PC-3 (cell line): ENCODE data around the gene ZNF487. TPM values are rescaled to one million over a fixed set of nuclear protein-coding genes. Genes with fewer than 3 reads are reported as not detected.

Source experiments
- ATAC-seq: fragments of 200-7000 bp; cut with Tn5 transposase; 2 replicates; pipeline ENCODE4 v1.9.1; 2020; ENCODE audit warnings: mild to moderate bottlenecking, moderate library complexity
- BruUV-seq: library from RNA; stranded (reverse); fragments of 400-500 nt; replicated peaks from 2 replicates; lab custom pipeline; 2021; lab: Mats Ljungman, UMichigan
- CTCF ChIA-PET: fragments of 300-600 bp; sonication (Branson Sonifier 250); formaldehyde crosslinking; loops from one replicate; lab custom pipeline; 2022; ENCODE audit warnings: antibody characterized with exemption; lab: Charles Lee
- POLR2A ChIA-PET: fragments of 300-600 bp; sonication (Branson Sonifier 250); formaldehyde crosslinking; loops from one replicate; lab custom pipeline; 2022; ENCODE audit warnings: antibody characterized with exemption; ENCODE audit not compliant: unreplicated experiment; lab: Charles Lee
- DNase-seq: peaks from one replicate; pipeline ENCODE4 v3.0.0-alpha.2; 2015
- H2AFZ ChIP-seq: fragments of 300-600 bp; sonication (generic); 2 replicates; pipeline ENCODE4 v1.6.0; 2016; ENCODE audit warnings: antibody characterized with exemption, low read length
- H3F3A ChIP-seq: fragments of 300-600 bp; sonication (generic); one replicate; pipeline ENCODE4 v1.6.0; 2017; ENCODE audit warnings: antibody characterized with exemption, low read length, control low read depth, mild to moderate bottlenecking; ENCODE audit not compliant: unreplicated experiment
- H3K27ac ChIP-seq: fragments of 300-600 bp; sonication (generic); 2 replicates; pipeline ENCODE4 v1.5.1; 2016; ENCODE audit warnings: mild to moderate bottlenecking, low read length
- H3K27me3 ChIP-seq: fragments of 300-600 bp; sonication (generic); 2 replicates; pipeline ENCODE4 v1.6.1; 2016; ENCODE audit warnings: low read length, mixed read lengths
- H3K36me3 ChIP-seq: fragments of 300-600 bp; sonication (generic); 2 replicates; pipeline ENCODE4 v1.6.1; 2016; ENCODE audit warnings: low read depth, mixed run types, low read length, mixed read lengths
- H3K4me1 ChIP-seq: fragments of 300-600 bp; sonication (generic); 2 replicates; pipeline ENCODE4 v1.5.1; 2016; ENCODE audit warnings: low read length; ENCODE audit not compliant: insufficient read depth
- H3K4me2 ChIP-seq: fragments of 300-600 bp; sonication (generic); 2 replicates; pipeline ENCODE4 v1.6.0; 2016; ENCODE audit warnings: low read length
- H3K4me3 ChIP-seq: fragments of 300-600 bp; sonication (generic); 2 replicates; pipeline ENCODE4 v1.5.1; 2016; ENCODE audit warnings: mild to moderate bottlenecking, low read length, mixed read lengths
- H3K79me2 ChIP-seq: fragments of 300-600 bp; sonication (generic); 2 replicates; pipeline ENCODE4 v1.6.1; 2017; ENCODE audit warnings: low read length, mixed read lengths
- H3K9ac ChIP-seq: fragments of 300-600 bp; sonication (generic); 2 replicates; pipeline ENCODE4 v1.6.0; 2016; ENCODE audit warnings: mild to moderate bottlenecking, low read length
- H3K9me2 ChIP-seq: fragments of 300-600 bp; sonication (generic); replicated peaks from 2 replicates; pipeline ENCODE4 v1.6.1; 2016; ENCODE audit warnings: mixed run types, low read length, mixed read lengths
- H3K9me3 ChIP-seq: fragments of 300-600 bp; sonication (generic); 2 replicates; pipeline ENCODE4 v1.6.1; 2016; ENCODE audit warnings: low read length, mixed read lengths
- H4K20me1 ChIP-seq: fragments of 300-600 bp; sonication (generic); 2 replicates; pipeline ENCODE4 v1.6.1; 2016; ENCODE audit warnings: low read length, mixed read lengths
- EZH2 ChIP-seq: fragments of 300-600 bp; sonication (generic); IDR thresholded peaks from one replicate; pipeline ENCODE4 v1.6.1; 2017; ENCODE audit warnings: antibody characterized with exemption, mild to moderate bottlenecking, low read length; ENCODE audit not compliant: unreplicated experiment
- EZH2phosphoT487 ChIP-seq: fragments of 300-600 bp; sonication (generic); IDR thresholded peaks from 2 replicates; pipeline ENCODE4 v1.6.1; 2018; ENCODE audit warnings: mild to moderate bottlenecking, antibody characterized with exemption, low read length, borderline replicate concordance
- intact Hi-C: fragments of 100-400 bp; cut with micrococcal nuclease; formaldehyde crosslinking; loops from 2 replicates; pipeline ENCODE4 v1.9.0; 2023
- total RNA-seq: library from RNA; depleted of rRNA; stranded (reverse); fragments of >200 nt; gene quantifications from 2 replicates; pipeline ENCODE4 v1.2.3, GENCODE V29; 2014
- TF ChIP-seq, protein P1 (sequence below): fragments of 300-600 bp; sonication (generic); conservative IDR thresholded peaks from 2 replicates; pipeline ENCODE4 v1.5.1; 2017; ENCODE audit warnings: antibody characterized with exemption, low read depth, mild to moderate bottlenecking, low read length

ZNF487 gene
- total RNA-seq, 1 experiment from 2014 or later, result 9.4 TPM

DNA sequence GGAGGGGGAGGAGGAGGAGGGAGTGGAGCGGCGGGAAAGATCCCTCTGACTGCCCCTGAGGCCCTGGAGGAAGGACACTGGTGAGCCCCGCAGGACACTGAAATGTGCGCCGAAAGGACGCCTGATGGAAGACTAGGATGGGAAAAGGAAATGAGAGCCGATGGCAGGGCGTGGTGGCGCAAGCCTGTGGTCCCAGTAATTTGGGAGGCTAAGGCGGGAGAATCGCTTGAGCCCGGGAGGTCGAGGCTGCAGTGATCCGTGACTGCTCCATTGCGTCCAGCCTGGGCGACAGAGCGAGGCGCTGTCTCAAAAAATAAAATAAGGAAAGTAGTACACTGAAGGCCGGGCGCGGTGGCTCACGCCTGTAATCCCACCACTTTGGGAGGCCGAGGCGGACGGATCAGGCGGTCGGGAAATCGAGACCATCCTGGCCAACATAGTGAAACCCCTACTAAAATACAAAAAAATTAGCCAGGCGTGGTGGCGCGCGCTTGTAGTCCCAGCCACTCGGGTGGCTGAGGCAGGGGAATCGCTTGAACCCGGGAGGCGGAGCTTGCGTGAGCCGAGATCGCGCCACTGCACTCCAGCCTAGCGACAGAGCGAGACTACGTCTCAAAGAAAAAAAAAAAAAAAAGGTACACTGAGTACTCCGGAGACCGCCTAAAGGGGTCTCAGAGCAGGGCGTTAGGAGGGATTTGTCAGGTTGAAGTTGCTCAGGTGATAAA lies 27.4 kb upstream of the ZNF487 start:
- Histone ChIP-seq H3F3A (no peaks in the 10 kb centered on the region), H4K20me1 (peaks cover 24% of the 10 kb centered on the region), H3K9ac (peak overlapping the region; percentile 100), H3K27me3 (no peaks in the 10 kb centered on the region), H3K27ac (peak overlapping the region; percentile 91), H3K79me2 (peaks cover 57% of the 10 kb centered on the region), H3K4me3 (peak overlapping the region; percentile 98), H3K4me2 (peak overlapping the region; percentile 99), H3K9me2 (no peaks in the 10 kb centered on the region), H3K9me3 (no peaks in the 10 kb centered on the region), H3K36me3 (no peaks in the 10 kb centered on the region), H3K4me1 (peaks cover 19% of the 10 kb centered on the region), H2AFZ (peak overlapping the region; percentile 77)
- DNase-seq (peak; percentile 39), ATAC-seq (peak; percentile 2; the same call in 1 of the 2 replicates)
- TF ChIP-seq EZH2 (no peak), EZH2phosphoT487 (no peak)
- TF ChIP-seq, protein P1, sequence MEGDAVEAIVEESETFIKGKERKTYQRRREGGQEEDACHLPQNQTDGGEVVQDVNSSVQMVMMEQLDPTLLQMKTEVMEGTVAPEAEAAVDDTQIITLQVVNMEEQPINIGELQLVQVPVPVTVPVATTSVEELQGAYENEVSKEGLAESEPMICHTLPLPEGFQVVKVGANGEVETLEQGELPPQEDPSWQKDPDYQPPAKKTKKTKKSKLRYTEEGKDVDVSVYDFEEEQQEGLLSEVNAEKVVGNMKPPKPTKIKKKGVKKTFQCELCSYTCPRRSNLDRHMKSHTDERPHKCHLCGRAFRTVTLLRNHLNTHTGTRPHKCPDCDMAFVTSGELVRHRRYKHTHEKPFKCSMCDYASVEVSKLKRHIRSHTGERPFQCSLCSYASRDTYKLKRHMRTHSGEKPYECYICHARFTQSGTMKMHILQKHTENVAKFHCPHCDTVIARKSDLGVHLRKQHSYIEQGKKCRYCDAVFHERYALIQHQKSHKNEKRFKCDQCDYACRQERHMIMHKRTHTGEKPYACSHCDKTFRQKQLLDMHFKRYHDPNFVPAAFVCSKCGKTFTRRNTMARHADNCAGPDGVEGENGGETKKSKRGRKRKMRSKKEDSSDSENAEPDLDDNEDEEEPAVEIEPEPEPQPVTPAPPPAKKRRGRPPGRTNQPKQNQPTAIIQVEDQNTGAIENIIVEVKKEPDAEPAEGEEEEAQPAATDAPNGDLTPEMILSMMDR, result no peak; the same call in 1 of the 2 replicates
- ChIA-PET POLR2A (interaction anchor here (0.6 kb wide), 1 partner anchor 10 kb away, joined by 8 read pairs; no protein-coding TSS in a partner anchor), CTCF (interaction anchor here (0.6 kb wide), 1 partner anchor 13 kb away, joined by 6 read pairs; no protein-coding TSS in a partner anchor)
- intact Hi-C loops, result loop anchor here (1.0 kb wide), 2 partner anchors 11 to 27 kb away; no protein-coding TSS in a partner anchor
- BruUV-seq, result TSS peak; percentile 77

DNA sequence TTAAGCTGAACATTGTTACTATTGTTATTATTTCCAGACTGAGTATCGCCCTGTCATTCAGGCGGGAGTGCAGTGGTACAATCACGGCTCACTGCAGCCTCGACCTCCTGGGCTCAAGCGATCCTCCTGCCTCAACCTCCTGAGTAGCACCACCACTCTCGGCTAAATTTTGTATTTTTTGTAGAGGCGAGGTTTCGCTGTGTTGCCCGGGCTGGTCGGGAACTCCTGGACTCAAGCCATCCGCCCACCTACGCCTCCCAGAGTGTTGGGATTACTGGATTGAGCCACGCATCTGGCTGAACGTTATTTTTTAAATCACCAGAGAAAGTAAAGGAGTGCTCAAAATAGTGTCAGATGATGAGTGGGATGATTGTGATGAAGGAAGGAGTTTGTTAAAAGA lies 26.6 kb upstream of the ZNF487 start:
- peak overlapping the region; percentile 77; the same call in 1 of the 2 replicates for H2AFZ ChIP-seq
- no peak for DNase-seq
- H3K4me1 ChIP-seq, result peaks cover 15% of the 10 kb centered on the region
- BruUV-seq, result no TSS peak
- H4K20me1 ChIP-seq, result peaks cover 16% of the 10 kb centered on the region
- no peaks in the 10 kb centered on the region for H3K9me3 ChIP-seq
- TF ChIP-seq, protein P1, result no peak
- TF ChIP-seq EZH2 (no peak), EZH2phosphoT487 (no peak)
- H3K27me3 ChIP-seq, result no peaks in the 10 kb centered on the region
- H3K36me3 ChIP-seq, result no peaks in the 10 kb centered on the region
- H3K9me2 ChIP-seq, result no peaks in the 10 kb centered on the region
- intact Hi-C loops, result no loop called here
- peak overlapping the region; percentile 100 for H3K9ac ChIP-seq
- peak overlapping the region; percentile 99 for H3K4me2 ChIP-seq
- no peak for ATAC-seq
- H3K4me3 ChIP-seq, result peak overlapping the region; percentile 98; the same call in 1 of the 2 replicates
- H3K27ac ChIP-seq, result no peak overlapping the region
- CTCF ChIA-PET, result no interaction called here
- POLR2A ChIA-PET, result interaction anchor here (0.6 kb wide), 1 partner anchor 9 kb away, joined by 8 read pairs; no protein-coding TSS in a partner anchor
- H3K79me2 ChIP-seq, result peaks cover 49% of the 10 kb centered on the region
- H3F3A ChIP-seq, result no peaks in the 10 kb centered on the region
